ENCODE results near the gene CLCN7. TPM values are rescaled to one million over a fixed set of nuclear protein-coding genes. Genes with fewer than 3 reads are reported as not detected.

CLCN7 gene
- total and polyA plus RNA-seq, 9 of the 15 experiments (the other 6 are each of a cell fraction or from before 2014, with no cell fraction given) = 0.06 to 126 (median 18.7) TPM

GRCh38 chr16:1450841-1451240 is 24.0 kb downstream of the CLCN7 start:
- DNase-seq (ENCODE audit: extremely low read depth in 1 of 4, low spot score in 3 of 4) (no peak), ATAC-seq (no peak; the same call in 2 of the 3 replicates), FAIRE-seq (no peak)
- Histone ChIP-seq H3K27me3 (ENCODE audit: control insufficient read depth in 2 of 2, insufficient read depth in 2 of 2, low read length in 2 of 2) (no peaks in the 10 kb centered on the region), H2AFZ (ENCODE audit: low read depth, low read length) (no peak overlapping the region), H3K4me3 (no peak overlapping the region), H4K20me1 (replicated peaks; ENCODE audit: control insufficient read depth, insufficient read depth, low read length) (no peaks in the 10 kb centered on the region), H3K9me1 (ENCODE audit: control insufficient read depth, insufficient read depth, low read length) (peaks cover 2% of the 10 kb centered on the region), H3K36me3 (ENCODE audit: control insufficient read depth, insufficient read depth, low read length) (peaks cover 88% of the 10 kb centered on the region; the same call in 2 of the 3 replicates), H3K4me1 (replicated peaks in 1 of 2; ENCODE audit: control insufficient read depth in 2 of 2, insufficient read depth in 2 of 2, low read length in 2 of 2) (peaks cover 0 to 28% of the 10 kb centered on the region in 2 experiments; a peak in 2 of 5 replicates), H3K9ac (ENCODE audit: insufficient read depth in 1 of 2, low read depth in 2 of 2, low read length in 2 of 2) (no peak overlapping the region), H3K9me3 (replicated peaks; ENCODE audit: control insufficient read depth, insufficient read depth, low read depth, low read length) (no peaks in the 10 kb centered on the region), H3K4me2 (ENCODE audit: insufficient read depth, low read length) (no peak overlapping the region), H3K27ac (ENCODE audit: extremely low read depth, low read depth, low read length) (no peak overlapping the region), H3K79me2 (ENCODE audit: control insufficient read depth, insufficient read depth, low read length) (no peaks in the 10 kb centered on the region)
- in situ Hi-C loops (cut with MboI) (no loop called here), intact Hi-C loops (cut with micrococcal nuclease) (no loop called here)
- no peak for TF ChIP-seq BRD4 (IDR thresholded peaks at IDR 0.05)
- TF ChIP-seq POLR2G (IDR thresholded peaks at IDR 0.05; ENCODE audit: low read depth, low read length) = peak; percentile 11; the same call in 1 of the 2 replicates
- ChIA-PET POLR2A (interaction anchor here (1.1 kb wide), 1 partner anchor 14 kb away, joined by 3 read pairs; no protein-coding TSS in a partner anchor), CTCF (ENCODE audit: low intra/inter-chr PET ratio) (no interaction called here)
- no TSS peak for BruUV-seq (replicated peaks)
- 90% methylated on average over 8 of the region's 21 CpGs for WGBS (ENCODE audit: insufficient coverage, low coverage, missing lambda C conversion rate)

GRCh38 chr16:1450218-1450617 is 24.6 kb downstream of the CLCN7 start:
- no peak overlapping the region for H3K4me2 ChIP-seq (ENCODE audit: insufficient read depth, low read length)
- H3K79me2 ChIP-seq (ENCODE audit: control insufficient read depth, insufficient read depth, low read length) = no peaks in the 10 kb centered on the region
- WGBS (ENCODE audit: insufficient coverage, low coverage, missing lambda C conversion rate) = 89% methylated on average over 12 of the region's 29 CpGs
- peaks cover 2% of the 10 kb centered on the region for H3K9me1 ChIP-seq (ENCODE audit: control insufficient read depth, insufficient read depth, low read length)
- H3K36me3 ChIP-seq (ENCODE audit: control insufficient read depth, insufficient read depth, low read length) = peaks cover 85% of the 10 kb centered on the region; the same call in 2 of the 3 replicates
- no TSS peak for BruUV-seq (replicated peaks)
- no peak overlapping the region for H3K4me3 ChIP-seq
- no peak overlapping the region; a peak in 1 of 4 replicates for H3K9ac ChIP-seq (ENCODE audit: insufficient read depth in 1 of 2, low read depth in 2 of 2, low read length in 2 of 2)
- in situ Hi-C loops (cut with MboI) (no loop called here), intact Hi-C loops (cut with micrococcal nuclease) (no loop called here)
- ChIA-PET CTCF (ENCODE audit: low intra/inter-chr PET ratio) (no interaction called here), POLR2A (interaction anchor here (1.1 kb wide), 1 partner anchor 15 kb away, joined by 3 read pairs; no protein-coding TSS in a partner anchor)
- peaks cover 0 to 34% of the 10 kb centered on the region in 2 experiments; a peak in 2 of 5 replicates for H3K4me1 ChIP-seq (replicated peaks in 1 of 2; ENCODE audit: control insufficient read depth in 2 of 2, insufficient read depth in 2 of 2, low read length in 2 of 2)
- DNase-seq (ENCODE audit: extremely low read depth in 1 of 4, low spot score in 3 of 4) (peak in 1 of 4 experiments; percentile 51), ATAC-seq (peak; percentile 71), FAIRE-seq (no peak)
- peak; percentile 77; the same call in 1 of the 2 replicates for TF ChIP-seq ZBTB33 (CRISPR knock-in tag; IDR thresholded peaks at IDR 0.05)
- peak; percentile 44; the same call in 1 of the 2 replicates for TF ChIP-seq EGR1 (conservative IDR thresholded peaks at IDR 0.05)
- no peak for TF ChIP-seq ZSCAN29 (IDR thresholded peaks at IDR 0.05)
- peak in 2 of 3 experiments; percentile 27; a peak in 2 of 6 replicates for TF ChIP-seq CTCF (IDR thresholded peaks at IDR 0.05 in 2 of 3, conservative IDR thresholded peaks at IDR 0.05 in 1 of 3; ENCODE audit: insufficient read depth in 2 of 3, low read depth in 1 of 3, low read length in 3 of 3)
- TF ChIP-seq MITF (IDR thresholded peaks at IDR 0.05) = no peak
- no peak overlapping the region for H2AFZ ChIP-seq (ENCODE audit: low read depth, low read length)
- no peaks in the 10 kb centered on the region for H4K20me1 ChIP-seq (replicated peaks; ENCODE audit: control insufficient read depth, insufficient read depth, low read length)
- H3K9me3 ChIP-seq (replicated peaks; ENCODE audit: control insufficient read depth, insufficient read depth, low read depth, low read length) = no peaks in the 10 kb centered on the region
- no peaks in the 10 kb centered on the region for H3K27me3 ChIP-seq (ENCODE audit: control insufficient read depth in 2 of 2, insufficient read depth in 2 of 2, low read length in 2 of 2)
- H3K27ac ChIP-seq (ENCODE audit: extremely low read depth, low read depth, low read length) = no peak overlapping the region

Data from K562 (cell line).